Transverse colon (tissue), 4 donors: ENCODE measurements around the gene GLUD2.

Source experiments
- EP300 ChIP-seq: sonication (generic); formaldehyde crosslinking; IDR thresholded peaks from one replicate; pipeline ENCODE4 v1.6.1; 2017; ENCODE audit warnings: antibody characterized with exemption, low read depth
- POLR2A ChIP-seq: fragments of 450-650 bp; IDR thresholded peaks from one replicate; pipeline ENCODE4 v1.6.1; 2016; ENCODE audit warnings: antibody characterized with exemption, mild to moderate bottlenecking, moderate library complexity
- POLR2AphosphoS5 ChIP-seq, 3 donors: sonication (generic); formaldehyde crosslinking; IDR thresholded peaks; one replicate each; pipeline ENCODE4 v1.6.1; 2016; ENCODE audit warnings: antibody characterized with exemption in 3 of 3
- TF ChIP-seq, protein P1 (sequence below), 5 experiments: fragments of 200-600 bp in 3 of 5; fragments of 450-650 bp in 2 of 5; sonication (generic) in 3 of 5; IDR thresholded peaks; 1 replicate in 2 of 5; 2 replicates in 3 of 5; pipeline ENCODE4 v1.5.1; 2016 to 2017; ENCODE audit warnings: antibody characterized with exemption in 5 of 5, inconsistent platforms in 3 of 5, mild to moderate bottlenecking in 2 of 5, moderate library complexity in 1 of 5

DNA sequence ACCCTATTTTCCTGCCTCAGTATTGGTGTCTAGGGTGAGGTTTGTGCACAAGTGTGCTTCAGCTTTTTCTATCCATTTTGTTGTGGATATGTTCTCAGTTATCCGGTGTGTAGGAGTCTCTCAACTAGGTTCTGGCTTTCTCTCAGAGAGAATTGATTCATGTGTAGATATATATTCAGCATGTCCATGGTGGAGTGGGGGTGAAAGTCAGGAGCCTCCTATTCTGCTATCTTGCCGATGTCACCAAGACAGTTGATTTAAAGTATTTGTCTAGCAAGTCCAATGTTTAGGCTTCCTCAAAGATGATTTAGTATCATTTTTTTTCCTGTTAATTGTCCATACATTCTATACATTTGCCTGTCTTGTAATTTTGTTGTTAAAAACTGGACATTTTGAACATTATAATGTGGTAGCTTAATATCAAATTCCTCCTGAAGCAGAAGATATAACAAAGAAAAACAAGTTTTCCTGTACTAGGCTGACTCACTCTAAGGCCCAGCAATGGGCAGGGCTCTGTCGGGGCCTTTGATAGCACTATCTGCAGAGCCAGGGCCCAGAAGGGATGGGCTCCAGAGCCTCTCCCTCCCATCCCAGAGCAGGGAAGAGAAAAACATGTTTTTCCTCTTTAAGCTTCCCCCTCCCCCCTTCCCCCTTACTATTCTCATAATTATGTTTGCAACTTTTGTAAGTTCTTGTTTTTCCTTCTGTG lies 37.6 kb downstream of the GLUD2 start:
- TF ChIP-seq POLR2A (no peak), EP300 (no peak), POLR2AphosphoS5 (IDR thresholded peaks at IDR 0.05) (no peak)
- TF ChIP-seq, protein P1, sequence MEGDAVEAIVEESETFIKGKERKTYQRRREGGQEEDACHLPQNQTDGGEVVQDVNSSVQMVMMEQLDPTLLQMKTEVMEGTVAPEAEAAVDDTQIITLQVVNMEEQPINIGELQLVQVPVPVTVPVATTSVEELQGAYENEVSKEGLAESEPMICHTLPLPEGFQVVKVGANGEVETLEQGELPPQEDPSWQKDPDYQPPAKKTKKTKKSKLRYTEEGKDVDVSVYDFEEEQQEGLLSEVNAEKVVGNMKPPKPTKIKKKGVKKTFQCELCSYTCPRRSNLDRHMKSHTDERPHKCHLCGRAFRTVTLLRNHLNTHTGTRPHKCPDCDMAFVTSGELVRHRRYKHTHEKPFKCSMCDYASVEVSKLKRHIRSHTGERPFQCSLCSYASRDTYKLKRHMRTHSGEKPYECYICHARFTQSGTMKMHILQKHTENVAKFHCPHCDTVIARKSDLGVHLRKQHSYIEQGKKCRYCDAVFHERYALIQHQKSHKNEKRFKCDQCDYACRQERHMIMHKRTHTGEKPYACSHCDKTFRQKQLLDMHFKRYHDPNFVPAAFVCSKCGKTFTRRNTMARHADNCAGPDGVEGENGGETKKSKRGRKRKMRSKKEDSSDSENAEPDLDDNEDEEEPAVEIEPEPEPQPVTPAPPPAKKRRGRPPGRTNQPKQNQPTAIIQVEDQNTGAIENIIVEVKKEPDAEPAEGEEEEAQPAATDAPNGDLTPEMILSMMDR (IDR thresholded peaks at IDR 0.05) = no peak
